Activated CD4-positive, alpha-beta T cell treated with anti-CD3 and anti-CD28 coated beads, Interleukin-2, amount 10 ng/mL, durations not matched to agents 7 days and 5 days (primary cell): Measurements from ENCODE around the gene KCNH1. TPM values are rescaled to one million over a fixed set of nuclear protein-coding genes. Genes with fewer than 3 reads are reported as not detected.
"Not testable (repeated sequence)": the region's sequence is repeated elsewhere in the genome, so short reads cannot be mapped to it uniquely, and the experiment has no call there.

Experiments
- CTCF ChIA-PET: fragments of 350-600 bp; sonication (Branson Sonifier 250); formaldehyde crosslinking; loops from one replicate; lab custom pipeline; 2021; ENCODE audit warnings: antibody characterized with exemption; lab: Charles Lee
- POLR2A ChIA-PET: fragments of 350-600 bp; sonication (Branson Sonifier 250); formaldehyde crosslinking; loops from one replicate; lab custom pipeline; 2021; ENCODE audit warnings: antibody characterized with exemption; lab: Charles Lee
- DNase-seq: peaks from one replicate; pipeline ENCODE4 v3.0.0-alpha.2; 2020
- H3K27ac Mint-ChIP-seq: one replicate; pipeline ENCODE4 v1.8.0; 2021; ENCODE audit warnings: mild to moderate bottlenecking, moderate library complexity, mixed read lengths
- H3K27me3 Mint-ChIP-seq: one replicate; pipeline ENCODE4 v1.8.0; 2021; ENCODE audit warnings: mixed read lengths
- H3K36me3 Mint-ChIP-seq: one replicate; pipeline ENCODE4 v1.8.0; 2021; ENCODE audit warnings: low read depth, mixed read lengths
- H3K4me1 Mint-ChIP-seq: one replicate; pipeline ENCODE4 v1.8.0; 2021; ENCODE audit warnings: mixed read lengths
- H3K4me3 Mint-ChIP-seq: one replicate; pipeline ENCODE4 v1.8.0; 2021; ENCODE audit warnings: mild to moderate bottlenecking, moderate library complexity, mixed read lengths
- H3K9me3 Mint-ChIP-seq: one replicate; pipeline ENCODE4 v1.8.0; 2021; ENCODE audit warnings: mixed read lengths
- total RNA-seq, 2 experiments: library from RNA; stranded (reverse); gene quantifications; one replicate each; pipeline ENCODE4 v1.2.3, GENCODE V29; 2021

KCNH1 gene
- total RNA-seq, 2 experiments from 2014 or later, result not detected

DNA sequence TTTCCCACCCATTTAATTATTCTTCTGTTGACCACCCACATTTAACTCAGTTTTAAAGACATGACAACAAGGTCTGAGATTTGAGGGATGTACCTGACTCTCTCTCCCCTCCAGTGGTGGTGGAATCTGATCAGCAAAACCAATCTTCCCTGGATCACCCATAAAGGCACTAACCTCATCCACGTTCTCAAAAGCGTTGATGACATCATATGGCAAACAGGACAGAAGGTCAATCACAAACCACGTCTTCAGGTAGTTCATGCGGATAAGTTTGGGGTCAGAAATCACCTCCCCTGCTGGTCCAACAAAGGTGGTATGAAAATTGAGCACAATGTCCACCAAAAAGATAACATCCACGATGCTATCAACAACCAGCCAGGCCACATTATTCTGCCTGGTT, 115.3 kb downstream of the KCNH1 start:
- DNase-seq, result no peak
- Mint-ChIP-seq H3K27me3 (peaks cover 3% of the 10 kb centered on the region), H3K27ac (no peak overlapping the region), H3K4me3 (no peak overlapping the region), H3K4me1 (no peaks in the 10 kb centered on the region), H3K36me3 (no peaks in the 10 kb centered on the region), H3K9me3 (no peaks in the 10 kb centered on the region)
- ChIA-PET CTCF (no interaction called here), POLR2A (no interaction called here)

GRCh38 chr1:211017075-211017718, 116.8 kb downstream of the KCNH1 start:
- ChIA-PET CTCF (interaction anchor here (0.6 kb wide), 1 partner anchor 69 kb away, joined by 3 read pairs; no protein-coding TSS in a partner anchor), POLR2A (no interaction called here)
- no peaks in the 10 kb centered on the region for H3K36me3 Mint-ChIP-seq

GRCh38 chr1:211014275-211014674, 119.7 kb downstream of the KCNH1 start:
- no peak for DNase-seq
- Mint-ChIP-seq H3K36me3 (no peaks in the 10 kb centered on the region), H3K9me3 (no peaks in the 10 kb centered on the region), H3K27me3 (no peaks in the 10 kb centered on the region), H3K4me3 (no peak overlapping the region), H3K27ac (no peak overlapping the region), H3K4me1 (no peaks in the 10 kb centered on the region)
- ChIA-PET CTCF (no interaction called here), POLR2A (no interaction called here)

More at GRCh38 chr1:211017075-211017718, 116.8 kb downstream of the KCNH1 start:
- Mint-ChIP-seq H3K9me3 (no peaks in the 10 kb centered on the region), H3K27ac (no peak overlapping the region), H3K4me3 (no peak overlapping the region), H3K27me3 (peaks cover 3% of the 10 kb centered on the region), H3K4me1 (no peaks in the 10 kb centered on the region)
- DNase-seq, result no peak

DNA sequence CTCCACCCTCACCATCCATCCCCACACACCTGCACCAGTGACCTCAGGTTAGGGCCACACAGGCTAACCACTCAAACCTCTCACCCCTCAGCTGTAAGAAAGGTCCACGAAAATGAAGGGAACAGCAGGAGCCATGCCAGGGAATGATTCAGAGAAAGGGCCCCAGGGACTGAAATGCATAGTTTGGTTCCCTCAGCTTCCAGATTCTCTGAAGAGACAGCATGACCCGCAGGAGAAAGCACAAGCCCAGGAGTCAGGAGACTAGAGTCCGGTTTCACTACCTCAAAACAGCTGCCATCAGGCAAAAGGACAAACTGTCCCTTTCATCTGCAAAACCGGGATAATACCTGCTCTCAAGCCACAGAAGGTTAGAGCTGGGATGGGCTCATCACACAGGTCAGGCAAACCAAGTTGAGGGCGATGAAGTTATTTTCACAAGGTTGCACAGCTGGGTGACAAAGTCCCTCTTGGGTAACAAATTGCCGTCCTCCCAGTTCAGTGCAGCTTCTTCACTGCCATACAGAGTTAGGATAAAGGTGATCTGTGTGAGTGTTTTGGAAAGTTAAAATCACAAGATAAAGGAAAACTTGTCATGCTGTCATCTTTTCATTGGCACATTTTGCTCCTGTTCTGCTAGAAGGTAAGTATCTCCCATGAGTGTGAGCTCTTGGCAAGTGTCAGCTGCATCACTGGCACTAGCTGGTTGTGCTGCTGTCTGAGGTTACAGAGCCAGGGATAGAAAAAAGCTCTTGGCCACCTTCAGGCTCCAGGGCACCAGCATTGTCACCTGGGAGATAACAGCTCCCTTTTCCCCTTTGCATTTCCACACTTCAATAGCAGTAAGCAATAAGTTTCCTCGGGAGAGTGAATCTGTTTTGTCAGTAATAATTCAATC, 120.4 kb downstream of the KCNH1 start:
- POLR2A ChIA-PET, result no interaction called here

DNA sequence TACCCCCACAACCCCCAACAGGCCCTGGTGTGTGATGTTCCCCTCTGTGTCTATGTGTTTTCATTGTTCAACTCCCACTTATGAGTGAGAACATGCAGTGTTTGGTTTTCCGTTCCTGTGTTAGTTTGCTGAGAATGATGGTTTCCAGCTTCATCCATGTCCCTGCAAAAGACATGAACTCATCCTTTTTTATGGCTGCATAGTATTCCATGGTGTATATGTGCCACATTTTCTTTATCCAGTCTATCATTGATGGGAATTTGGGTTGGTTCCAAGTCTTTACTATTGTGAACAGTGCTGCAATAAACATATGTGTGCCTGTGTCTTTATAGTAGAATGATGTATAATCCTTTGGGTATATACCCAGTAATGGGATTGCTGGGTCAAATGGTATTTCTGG, 122.8 kb downstream of the KCNH1 start:
- H3K36me3 Mint-ChIP-seq, POLR2A ChIA-PET, H3K27ac Mint-ChIP-seq, DNase-seq, H3K27me3 Mint-ChIP-seq, CTCF ChIA-PET, H3K4me3 Mint-ChIP-seq, H3K9me3 Mint-ChIP-seq, H3K4me1 Mint-ChIP-seq: not testable (repeated sequence)

More for the DNA sequence above, 120.4 kb downstream of the KCNH1 start:
- no peaks in the 10 kb centered on the region for H3K36me3 Mint-ChIP-seq
- DNase-seq, result no peak
- CTCF ChIA-PET, result no interaction called here
- no peaks in the 10 kb centered on the region for H3K4me1 Mint-ChIP-seq
- H3K9me3 Mint-ChIP-seq, result no peaks in the 10 kb centered on the region
- no peaks in the 10 kb centered on the region for H3K27me3 Mint-ChIP-seq
- H3K27ac Mint-ChIP-seq, result no peak overlapping the region
- no peak overlapping the region for H3K4me3 Mint-ChIP-seq

DNA sequence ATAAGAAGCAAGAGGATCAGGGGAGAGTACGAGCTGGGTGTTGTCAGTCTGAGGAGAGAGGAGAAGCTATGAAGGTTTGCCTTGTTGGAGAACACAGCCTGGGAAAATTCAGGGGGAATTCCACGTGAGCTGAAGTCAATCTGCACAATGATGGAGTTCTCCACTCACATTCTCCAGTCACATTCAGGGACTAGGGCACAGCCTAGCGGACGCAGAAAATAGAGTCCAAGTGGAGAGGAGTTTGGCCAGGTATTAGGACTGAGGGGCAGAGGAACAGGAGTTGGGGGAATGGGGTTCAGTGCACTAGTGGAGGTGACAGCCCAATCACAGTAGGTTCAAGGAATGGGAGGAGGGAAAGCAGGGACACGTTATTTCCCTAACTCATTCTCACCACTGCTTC, 124.0 kb downstream of the KCNH1 start:
- DNase-seq, result no peak
- Mint-ChIP-seq H3K36me3 (no peaks in the 10 kb centered on the region), H3K9me3 (no peaks in the 10 kb centered on the region), H3K27me3 (peaks cover 8% of the 10 kb centered on the region), H3K4me3 (no peak overlapping the region), H3K4me1 (no peaks in the 10 kb centered on the region), H3K27ac (no peak overlapping the region)
- CTCF ChIA-PET, result no interaction called here
- POLR2A ChIA-PET, result no interaction called here

- Mint-ChIP-seq H3K36me3 (no peaks in the 10 kb centered on the region), H3K27me3 (peaks cover 8% of the 10 kb centered on the region), H3K4me1 (no peaks in the 10 kb centered on the region), H3K27ac (no peak overlapping the region), H3K9me3 (no peaks in the 10 kb centered on the region), H3K4me3 (no peak overlapping the region)
- ChIA-PET POLR2A (no interaction called here), CTCF (no interaction called here)
- DNase-seq, result no peak
Observed at GRCh38 chr1:211007830-211008229, 126.1 kb downstream of the KCNH1 start.

GRCh38 chr1:210995931-210996330, 138.0 kb downstream of the KCNH1 start:
- H3K4me3 Mint-ChIP-seq, POLR2A ChIA-PET, H3K27me3 Mint-ChIP-seq, H3K4me1 Mint-ChIP-seq, H3K36me3 Mint-ChIP-seq, H3K27ac Mint-ChIP-seq, CTCF ChIA-PET, H3K9me3 Mint-ChIP-seq, DNase-seq: not testable (repeated sequence)

DNA sequence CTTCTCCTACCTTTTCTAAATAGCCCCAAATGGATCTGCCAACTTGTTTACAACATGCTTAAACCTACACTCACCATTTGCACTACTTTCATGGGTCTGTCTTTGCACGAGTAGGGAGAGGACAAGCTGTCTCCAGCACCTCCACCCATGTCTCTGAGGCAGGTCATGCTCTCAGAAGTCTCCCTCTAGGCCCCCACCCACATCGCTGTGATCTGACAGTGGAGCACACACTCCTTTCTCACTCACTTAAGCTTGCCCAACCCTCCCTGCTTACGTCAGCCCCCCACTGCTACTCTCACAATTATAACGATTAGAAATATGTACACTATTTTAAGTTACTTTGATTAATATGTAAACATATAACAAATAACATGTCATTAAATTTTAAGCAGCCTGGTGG, 141.1 kb downstream of the KCNH1 start:
- Mint-ChIP-seq H3K27me3 (peaks cover 4% of the 10 kb centered on the region), H3K4me3 (no peak overlapping the region), H3K9me3 (peaks cover 2% of the 10 kb centered on the region), H3K27ac (no peak overlapping the region), H3K4me1 (no peaks in the 10 kb centered on the region), H3K36me3 (no peaks in the 10 kb centered on the region)
- CTCF ChIA-PET, result no interaction called here
- POLR2A ChIA-PET, result no interaction called here
- no peak for DNase-seq

DNA sequence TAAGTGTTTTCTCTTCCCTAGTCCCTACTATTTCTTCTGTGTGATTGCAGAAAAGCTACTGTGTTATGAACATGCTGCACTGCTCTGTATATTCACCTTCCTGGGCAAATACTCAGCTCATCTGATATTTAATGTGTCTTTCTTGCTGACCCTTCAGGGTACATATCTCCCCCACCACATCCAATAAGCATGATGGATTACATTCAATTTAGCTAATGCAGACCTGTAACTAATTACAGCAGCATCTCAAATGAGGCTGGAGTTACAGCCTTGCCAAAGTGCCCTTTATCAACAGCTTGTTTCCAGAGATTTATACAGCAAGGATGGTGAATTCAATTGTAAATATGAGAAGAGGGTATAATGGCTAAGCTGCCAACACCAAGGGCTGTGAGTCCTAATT, 144.0 kb downstream of the KCNH1 start:
- Mint-ChIP-seq H3K36me3 (no peaks in the 10 kb centered on the region), H3K9me3 (peaks cover 3% of the 10 kb centered on the region), H3K27me3 (peaks cover 4% of the 10 kb centered on the region), H3K4me1 (no peaks in the 10 kb centered on the region), H3K27ac (no peak overlapping the region), H3K4me3 (no peak overlapping the region)
- DNase-seq, result no peak
- CTCF ChIA-PET, result no interaction called here
- POLR2A ChIA-PET, result no interaction called here

GRCh38 chr1:210981490-210981889, 152.5 kb downstream of the KCNH1 start:
- Mint-ChIP-seq H3K4me1 (no peaks in the 10 kb centered on the region), H3K27me3 (no peaks in the 10 kb centered on the region), H3K9me3 (no peaks in the 10 kb centered on the region), H3K36me3 (no peaks in the 10 kb centered on the region), H3K4me3 (no peak overlapping the region), H3K27ac (no peak overlapping the region)
- CTCF ChIA-PET, result no interaction called here
- POLR2A ChIA-PET, result no interaction called here
- no peak for DNase-seq

- no peak for DNase-seq
- Mint-ChIP-seq H3K9me3 (no peaks in the 10 kb centered on the region), H3K27ac (no peak overlapping the region), H3K4me1 (no peaks in the 10 kb centered on the region), H3K4me3 (no peak overlapping the region), H3K27me3 (no peaks in the 10 kb centered on the region), H3K36me3 (no peaks in the 10 kb centered on the region)
- POLR2A ChIA-PET, result no interaction called here
- CTCF ChIA-PET, result no interaction called here
Observed at GRCh38 chr1:210980082-210980481, 153.9 kb downstream of the KCNH1 start.

DNA sequence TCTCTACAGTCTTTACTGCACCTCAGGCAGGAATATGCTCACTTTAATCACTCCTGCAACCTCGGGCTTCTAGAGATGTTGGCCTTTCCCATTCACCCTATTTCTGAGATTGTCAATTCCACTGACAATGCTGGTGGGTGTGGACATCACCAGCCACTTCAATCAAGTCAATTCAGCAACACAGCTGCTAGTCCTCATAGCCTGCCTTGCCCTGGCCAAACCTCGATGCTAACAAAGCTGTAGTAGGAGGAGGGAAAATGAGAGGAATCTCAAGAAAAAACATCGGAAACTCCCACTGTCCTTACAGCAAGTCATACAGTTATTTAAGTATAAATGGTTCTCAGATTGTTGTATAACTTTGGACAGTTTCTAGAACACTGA, 155.0 kb downstream of the KCNH1 start:
- CTCF ChIA-PET, result no interaction called here
- H3K36me3 Mint-ChIP-seq, result no peaks in the 10 kb centered on the region
- H3K9me3 Mint-ChIP-seq, result no peaks in the 10 kb centered on the region
- H3K27ac Mint-ChIP-seq, result no peak overlapping the region
- no peaks in the 10 kb centered on the region for H3K4me1 Mint-ChIP-seq
- no peak for DNase-seq
- POLR2A ChIA-PET, result no interaction called here
- no peaks in the 10 kb centered on the region for H3K27me3 Mint-ChIP-seq
- H3K4me3 Mint-ChIP-seq, result no peak overlapping the region
